A549 (cell line): ENCODE results near the gene SIVA1. TPM values are rescaled to one million over a fixed set of nuclear protein-coding genes. Genes with fewer than 3 reads are reported as not detected.

Experiments used
- ATAC-seq, 2 experiments: fragments of 200-7000 bp in 1 of 2; fragments of >200 bp in 1 of 2; cut with Nextera tagmentation in 1 of 2; cut with Tn5 transposase in 1 of 2; 3 replicates each; pipeline versions ENCODE4 v1.8.0 to v1.9.1; 2018 to 2020; ENCODE audit warnings: mild to moderate bottlenecking in 1 of 2, moderate library complexity in 1 of 2
- CTCF ChIA-PET: fragments of 300-600 bp; sonication (Branson Sonifier 250); formaldehyde crosslinking; extraction: SDS; loops from one replicate; lab custom pipeline; 2021; ENCODE audit warnings: antibody characterized with exemption, inconsistent platforms; lab: Yijun Ruan, JAX
- POLR2A ChIA-PET: fragments of 350-600 bp; formaldehyde crosslinking; extraction: SDS; loops from one replicate; lab custom pipeline; 2021; ENCODE audit warnings: antibody characterized with exemption, inconsistent platforms; lab: Yijun Ruan, JAX
- DNase-seq, 2 experiments: peaks; one replicate each; pipeline versions ENCODE4 v3.0.0 to v3.0.0-alpha.2; 2011 to 2016; ENCODE audit warnings: low read depth in 1 of 2, low spot score in 1 of 2
- FAIRE-seq: peaks from 2 replicates; lab custom pipeline; 2011; peaks lifted over from hg19 to GRCh38; lab: Jason Lieb, UNC
- H3K27ac ChIP-seq, 2 experiments: fragments of >200 bp; sonication (Bioruptor Twin); formaldehyde crosslinking; 3 replicates each; pipeline ENCODE4 v1.5.1; 2016 to 2017
- H3K4me1 ChIP-seq: fragments of >200 bp; sonication (Bioruptor Twin); formaldehyde crosslinking; 3 replicates; pipeline ENCODE4 v1.6.1; 2016
- H3K4me2 ChIP-seq: fragments of >200 bp; sonication (Bioruptor Twin); formaldehyde crosslinking; 3 replicates; pipeline ENCODE4 v1.6.1; 2016
- H3K4me3 ChIP-seq: fragments of >200 bp; sonication (Bioruptor Twin); formaldehyde crosslinking; 3 replicates; pipeline ENCODE4 v1.5.1; 2016
- H3K9me3 ChIP-seq: fragments of >200 bp; sonication (Bioruptor Twin); formaldehyde crosslinking; 3 replicates; pipeline ENCODE4 v1.6.1; 2016
- CHD2 ChIP-seq: fragments of 150-350 bp; IDR thresholded peaks from 2 replicates; pipeline ENCODE4 v1.6.1; 2014; ENCODE audit warnings: low read length; ENCODE audit not compliant: partially characterized antibody
- CHD4 ChIP-seq: fragments of 200-600 bp; sonication (generic); IDR thresholded peaks from 2 replicates; pipeline ENCODE4 v1.6.1; 2016; ENCODE audit warnings: antibody characterized with exemption, mild to moderate bottlenecking, borderline replicate concordance
- EHF ChIP-seq: fragments of 250-450 bp; sonication (Bioruptor Pico); IDR thresholded peaks from 2 replicates; pipeline ENCODE4 v1.5.0; 2020; ENCODE audit warnings: mild to moderate bottlenecking
- FOSL2 ChIP-seq, 2 experiments: fragments of 450-650 bp in 1 of 2; fragments of >200 bp in 1 of 2; sonication (Bioruptor Twin) in 1 of 2; formaldehyde crosslinking; IDR thresholded peaks; 2 replicates each; pipeline versions ENCODE4 v1.5.0 to v1.6.1; 2016 to 2020; ENCODE audit warnings: mild to moderate bottlenecking in 1 of 2, moderate library complexity in 1 of 2
- FOXS1 ChIP-seq: fragments of 250-450 bp; sonication (Bioruptor Pico); IDR thresholded peaks from 2 replicates; pipeline ENCODE4 v1.5.0; 2020; ENCODE audit warnings: mild to moderate bottlenecking, moderate library complexity
- GATA3 ChIP-seq: IDR thresholded peaks from 2 replicates; pipeline ENCODE4 v1.6.1; 2012; ENCODE audit warnings: borderline replicate concordance
- HEYL ChIP-seq: fragments of 250-450 bp; sonication (Bioruptor Pico); IDR thresholded peaks from 2 replicates; pipeline ENCODE4 v1.8.0; 2021; ENCODE audit warnings: mild to moderate bottlenecking, moderate library complexity
- JUN ChIP-seq, 2 experiments: fragments of >200 bp; sonication (Bioruptor Twin); formaldehyde crosslinking; IDR thresholded peaks; 2 replicates in 1 of 2; 3 replicates in 1 of 2; pipeline ENCODE4 v1.6.1; 2016 to 2017
- KDM5A ChIP-seq: fragments of 200-600 bp; sonication (generic); IDR thresholded peaks from 2 replicates; pipeline ENCODE4 v1.6.1; 2016; ENCODE audit warnings: antibody characterized with exemption, mild to moderate bottlenecking
- MAZ ChIP-seq: fragments of 150-350 bp; IDR thresholded peaks from 2 replicates; pipeline ENCODE4 v1.6.1; 2014; ENCODE audit warnings: antibody characterized with exemption, low read depth, low read length, borderline replicate concordance
- NFE2L2 ChIP-seq: fragments of 150-350 bp; conservative IDR thresholded peaks from 2 replicates; pipeline ENCODE4 v1.6.1; 2014; ENCODE audit warnings: low read length
- NPAS2 ChIP-seq: fragments of 250-450 bp; sonication (Bioruptor Pico); IDR thresholded peaks from 2 replicates; pipeline ENCODE4 v1.8.0; 2022; ENCODE audit warnings: mild to moderate bottlenecking, moderate library complexity, borderline replicate concordance
- RFX5 ChIP-seq: fragments of 450-650 bp; IDR thresholded peaks from 2 replicates; pipeline ENCODE4 v1.7.1; 2014; ENCODE audit warnings: antibody characterized with exemption, mild to moderate bottlenecking, moderate library complexity
- RNF2 ChIP-seq: fragments of 200-600 bp; sonication (generic); IDR thresholded peaks from 2 replicates; pipeline ENCODE4 v1.6.1; 2016; ENCODE audit warnings: low read depth, mild to moderate bottlenecking, antibody characterized with exemption, moderate library complexity, borderline replicate concordance
- SMC3 ChIP-seq: fragments of >200 bp; sonication (Bioruptor Twin); formaldehyde crosslinking; IDR thresholded peaks from 3 replicates; pipeline ENCODE4 v1.6.1; 2018; ENCODE audit warnings: inconsistent platforms
- TFCP2L1 ChIP-seq: fragments of 250-450 bp; sonication (Bioruptor Pico); IDR thresholded peaks from 2 replicates; pipeline ENCODE4 v1.5.0; 2021; ENCODE audit warnings: mild to moderate bottlenecking
- ZSCAN20 ChIP-seq: fragments of 250-450 bp; sonication (Bioruptor Pico); IDR thresholded peaks from 2 replicates; pipeline ENCODE4 v1.8.0; 2022; ENCODE audit warnings: mild to moderate bottlenecking, moderate library complexity
- WGBS: methylation state at CpG from one replicate; pipeline ENCODE4 v1.1.6; 2017; ENCODE audit errors: missing lambda C conversion rate; 5-methylcytosine and 5-hydroxymethylcytosine counted together
- polyA plus RNA-seq, 4 experiments: library from polyadenylated mRNA; depleted of rRNA in 3 of 4; stranded (reverse); fragments of >200 nt; fragmentation: RNase III in 1 of 4; extraction: RNeasy Plus Mini Kit Qiagen cat#74134 plus additional on column Dnase treatment in 1 of 4; gene quantifications; 2 replicates in 3 of 4; 3 replicates in 1 of 4; pipeline ENCODE4 v1.2.3, GENCODE V29; 2011 to 2017
- TF ChIP-seq, protein P1 (sequence below): IDR thresholded peaks from 2 replicates; pipeline ENCODE4 v1.6.1; 2012
- TF ChIP-seq, protein P2 (sequence below): fragments of 250-450 bp; sonication (Bioruptor Pico); IDR thresholded peaks from 2 replicates; pipeline ENCODE4 v1.5.0; 2020; ENCODE audit warnings: low read depth, mild to moderate bottlenecking, moderate library complexity
- TF ChIP-seq, protein P3 (sequence below): fragments of >200 bp; sonication (Bioruptor Twin); formaldehyde crosslinking; IDR thresholded peaks from 2 replicates; pipeline ENCODE4 v1.6.1; 2016
- TF ChIP-seq, protein P4 (sequence below): fragments of 150-350 bp; IDR thresholded peaks from 2 replicates; pipeline ENCODE4 v1.6.1; 2014; ENCODE audit warnings: low read depth, mild to moderate bottlenecking, low read length
- TF ChIP-seq, protein P5 (sequence below): fragments of >200 bp; sonication (Bioruptor Twin); formaldehyde crosslinking; IDR thresholded peaks from 3 replicates; pipeline ENCODE4 v1.6.1; 2016
- TF ChIP-seq, protein P6 (sequence below): fragments of 450-650 bp; IDR thresholded peaks from 2 replicates; pipeline ENCODE4 v1.6.1; 2014; ENCODE audit warnings: antibody characterized with exemption

SIVA1 gene
- polyA plus RNA-seq, 2 of the 4 experiments (the other 2 are of a cell fraction): 90.0 to 169 TPM

DNA sequence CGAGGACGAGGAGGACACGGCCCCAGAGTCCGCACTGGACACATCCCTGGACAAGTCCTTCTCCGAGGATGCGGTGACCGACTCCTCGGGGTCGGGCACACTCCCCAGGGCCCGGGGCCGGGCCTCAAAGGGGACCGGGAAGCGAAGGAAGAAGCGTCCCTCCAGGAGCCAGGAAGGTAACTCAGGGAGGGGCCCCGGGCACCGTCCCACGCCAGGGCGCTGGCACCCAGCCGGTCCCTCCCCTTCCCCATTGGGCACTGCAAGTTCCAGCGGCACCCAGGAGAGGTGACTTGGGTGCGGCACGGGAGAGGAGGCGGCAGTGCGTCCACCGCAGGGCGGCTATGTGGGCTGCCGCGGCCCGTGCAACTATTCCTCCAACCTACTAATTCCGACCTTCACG lies 38.3 kb upstream of the SIVA1 start (continued):
- TF ChIP-seq, protein P1, sequence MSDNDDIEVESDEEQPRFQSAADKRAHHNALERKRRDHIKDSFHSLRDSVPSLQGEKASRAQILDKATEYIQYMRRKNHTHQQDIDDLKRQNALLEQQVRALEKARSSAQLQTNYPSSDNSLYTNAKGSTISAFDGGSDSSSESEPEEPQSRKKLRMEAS: no peak
- TF ChIP-seq CHD4 (no peak), FOSL2 (IDR thresholded peaks at IDR 0.05) (no peak), FOSL2 (CRISPR knock-in tag; IDR thresholded peaks at IDR 0.05) (no peak), TFCP2L1 (CRISPR knock-in tag) (no peak), CHD2 (no peak)
- TF ChIP-seq, protein P2, sequence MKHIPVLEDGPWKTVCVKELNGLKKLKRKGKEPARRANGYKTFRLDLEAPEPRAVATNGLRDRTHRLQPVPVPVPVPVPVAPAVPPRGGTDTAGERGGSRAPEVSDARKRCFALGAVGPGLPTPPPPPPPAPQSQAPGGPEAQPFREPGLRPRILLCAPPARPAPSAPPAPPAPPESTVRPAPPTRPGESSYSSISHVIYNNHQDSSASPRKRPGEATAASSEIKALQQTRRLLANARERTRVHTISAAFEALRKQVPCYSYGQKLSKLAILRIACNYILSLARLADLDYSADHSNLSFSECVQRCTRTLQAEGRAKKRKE (CRISPR knock-in tag): no peak

DNA sequence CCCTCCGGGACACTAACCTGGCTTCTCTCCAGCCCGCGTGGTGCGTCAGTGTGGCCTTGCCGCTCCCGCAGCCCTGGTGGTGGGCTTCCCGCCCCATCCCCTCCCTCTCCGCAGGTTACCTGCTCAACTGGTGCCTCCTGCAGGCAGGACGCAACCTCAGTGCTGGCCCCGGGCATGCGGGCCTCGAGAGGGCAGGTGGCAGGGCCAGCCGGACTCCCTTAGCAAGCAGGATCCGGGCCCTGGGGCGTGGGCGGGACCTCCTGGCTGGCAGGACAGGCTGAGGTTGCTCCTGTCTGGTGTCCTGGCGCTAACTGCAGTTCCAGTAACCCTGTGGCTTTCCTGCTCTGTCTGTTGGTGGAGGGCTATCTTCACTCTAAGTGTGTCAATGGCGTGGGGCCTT lies 37.5 kb upstream of the SIVA1 start:
- ChIA-PET POLR2A (no interaction called here), CTCF (interaction anchor here (1.1 kb wide), 1 partner anchor 53 kb away, joined by 3 read pairs; no protein-coding TSS in a partner anchor)
- Histone ChIP-seq H3K4me1 (no peaks in the 10 kb centered on the region), H3K27ac (no peak overlapping the region), H3K9me3 (no peaks in the 10 kb centered on the region), H3K4me3 (no peak overlapping the region), H3K4me2 (no peak overlapping the region)
- DNase-seq (no peak), ATAC-seq (no peak), FAIRE-seq (no peak)
- TF ChIP-seq, protein P3, sequence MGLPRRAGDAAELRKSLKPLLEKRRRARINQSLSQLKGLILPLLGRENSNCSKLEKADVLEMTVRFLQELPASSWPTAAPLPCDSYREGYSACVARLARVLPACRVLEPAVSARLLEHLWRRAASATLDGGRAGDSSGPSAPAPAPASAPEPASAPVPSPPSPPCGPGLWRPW: no peak
- TF ChIP-seq, protein P4, sequence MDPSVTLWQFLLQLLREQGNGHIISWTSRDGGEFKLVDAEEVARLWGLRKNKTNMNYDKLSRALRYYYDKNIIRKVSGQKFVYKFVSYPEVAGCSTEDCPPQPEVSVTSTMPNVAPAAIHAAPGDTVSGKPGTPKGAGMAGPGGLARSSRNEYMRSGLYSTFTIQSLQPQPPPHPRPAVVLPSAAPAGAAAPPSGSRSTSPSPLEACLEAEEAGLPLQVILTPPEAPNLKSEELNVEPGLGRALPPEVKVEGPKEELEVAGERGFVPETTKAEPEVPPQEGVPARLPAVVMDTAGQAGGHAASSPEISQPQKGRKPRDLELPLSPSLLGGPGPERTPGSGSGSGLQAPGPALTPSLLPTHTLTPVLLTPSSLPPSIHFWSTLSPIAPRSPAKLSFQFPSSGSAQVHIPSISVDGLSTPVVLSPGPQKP: no peak
- TF ChIP-seq ZSCAN20 (CRISPR knock-in tag): no peak
- no peak for TF ChIP-seq MAZ
- TF ChIP-seq FOXS1 (CRISPR knock-in tag): no peak
- no peak for TF ChIP-seq RFX5
- no peak for TF ChIP-seq GATA3
- no peak for TF ChIP-seq JUN (IDR thresholded peaks at IDR 0.05)
- TF ChIP-seq NPAS2 (CRISPR knock-in tag): no peak
- TF ChIP-seq, protein P5, sequence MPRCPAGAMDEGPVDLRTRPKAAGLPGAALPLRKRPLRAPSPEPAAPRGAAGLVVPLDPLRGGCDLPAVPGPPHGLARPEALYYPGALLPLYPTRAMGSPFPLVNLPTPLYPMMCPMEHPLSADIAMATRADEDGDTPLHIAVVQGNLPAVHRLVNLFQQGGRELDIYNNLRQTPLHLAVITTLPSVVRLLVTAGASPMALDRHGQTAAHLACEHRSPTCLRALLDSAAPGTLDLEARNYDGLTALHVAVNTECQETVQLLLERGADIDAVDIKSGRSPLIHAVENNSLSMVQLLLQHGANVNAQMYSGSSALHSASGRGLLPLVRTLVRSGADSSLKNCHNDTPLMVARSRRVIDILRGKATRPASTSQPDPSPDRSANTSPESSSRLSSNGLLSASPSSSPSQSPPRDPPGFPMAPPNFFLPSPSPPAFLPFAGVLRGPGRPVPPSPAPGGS: no peak
- no peak for TF ChIP-seq RNF2
- TF ChIP-seq, protein P6, sequence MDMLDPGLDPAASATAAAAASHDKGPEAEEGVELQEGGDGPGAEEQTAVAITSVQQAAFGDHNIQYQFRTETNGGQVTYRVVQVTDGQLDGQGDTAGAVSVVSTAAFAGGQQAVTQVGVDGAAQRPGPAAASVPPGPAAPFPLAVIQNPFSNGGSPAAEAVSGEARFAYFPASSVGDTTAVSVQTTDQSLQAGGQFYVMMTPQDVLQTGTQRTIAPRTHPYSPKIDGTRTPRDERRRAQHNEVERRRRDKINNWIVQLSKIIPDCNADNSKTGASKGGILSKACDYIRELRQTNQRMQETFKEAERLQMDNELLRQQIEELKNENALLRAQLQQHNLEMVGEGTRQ: no peak
- no peak for TF ChIP-seq CHD2
- TF ChIP-seq NFE2L2: no peak
- TF ChIP-seq KDM5A: no peak
- TF ChIP-seq HEYL: no peak
- no peak for TF ChIP-seq CHD4
- TF ChIP-seq EHF (CRISPR knock-in tag): no peak
- no peak for TF ChIP-seq SMC3
- 90% methylated on average over 11 of the region's 18 CpGs for WGBS
